Myocyte (in vitro differentiated cells): ENCODE measurements around the gene DBF4. TPM values are rescaled to one million over a fixed set of nuclear protein-coding genes. Genes with fewer than 3 reads are reported as not detected.
"Not testable (repeated sequence)": the region's sequence is repeated elsewhere in the genome, so short reads cannot be mapped to it uniquely, and the experiment has no call there.

Source experiments
- DNase-seq: peaks from one replicate; pipeline ENCODE4 v3.0.0-alpha.2; 2012; ENCODE audit warnings: low read depth
- total RNA-seq: library from RNA; depleted of rRNA; stranded (reverse); fragments of >200 nt; gene quantifications from 2 replicates; pipeline ENCODE4 v1.2.3, GENCODE V29; 2014

The DBF4 gene
- total RNA-seq, 1 donor from 2014 or later = 18.6 TPM

DNA sequence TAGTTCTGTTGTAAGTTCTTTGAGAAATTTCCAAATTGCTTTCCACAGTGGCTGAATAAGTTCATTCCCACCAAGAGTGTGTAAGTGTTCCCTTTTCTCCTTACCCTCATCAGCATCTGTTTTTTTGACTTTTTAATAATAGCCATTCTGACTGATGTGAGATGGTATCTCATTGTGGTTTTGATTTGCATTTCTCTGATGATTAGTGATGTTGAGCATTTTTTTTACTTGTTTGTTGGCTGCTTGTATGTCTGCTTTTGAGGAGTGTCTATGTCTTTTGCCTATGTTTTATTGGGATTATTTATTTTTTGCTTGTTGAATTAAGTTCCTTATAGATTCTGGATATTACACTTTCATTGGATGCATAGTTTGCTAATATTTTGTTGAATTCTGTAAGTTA, 69.6 kb downstream of the DBF4 start:
- not testable (repeated sequence) for DNase-seq

DNA sequence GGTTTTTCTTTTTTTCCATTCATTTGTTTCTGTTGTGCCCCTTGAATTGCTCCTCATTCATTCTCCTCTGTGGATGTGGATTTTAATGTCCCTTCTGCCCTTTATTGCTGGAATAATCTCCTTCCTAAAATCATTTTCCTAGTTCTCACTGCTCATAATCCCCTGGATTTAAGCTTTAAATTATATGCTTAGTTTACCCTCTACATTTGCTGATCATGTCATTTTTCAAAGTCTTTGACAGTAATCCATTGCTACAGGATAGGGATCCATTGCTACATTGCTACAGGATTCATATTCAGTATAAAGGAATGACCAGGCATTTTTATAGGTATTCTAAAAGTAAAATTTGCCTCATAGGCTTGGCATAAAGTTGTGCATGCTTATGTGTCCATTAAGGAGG, 72.1 kb downstream of the DBF4 start:
- no peak for DNase-seq

Other genes with a start within 250 kb of the DBF4 start
- gene RUNDC3B, start 248.1 kb upstream of the DBF4 start, total RNA-seq = 0.05 and 0.16 TPM in 2 replicates
- 10.6 and 12.4 TPM in 2 replicates for gene SLC25A40, start 133 bp upstream of the DBF4 start, total RNA-seq
- gene ADAM22, start 57.8 kb downstream of the DBF4 start, total RNA-seq = 0.10 and 0.27 TPM in 2 replicates